ENCODE measurements around the gene SLC6A19. TPM values are rescaled to one million over a fixed set of nuclear protein-coding genes. Genes with fewer than 3 reads are reported as not detected.

The SLC6A19 gene
- total RNA-seq, 3 donors from 2014 or later = 14.4 to 92.8 (median 29.2) TPM

GRCh38 chr5:1186351-1187233 lies 14.8 kb upstream of the SLC6A19 start:
- ATAC-seq (no peak), DNase-seq (peak in 2 of 3 donors; percentile 31 to 39)
- peaks cover 18% of the 10 kb centered on the region for H3K4me1 ChIP-seq (ENCODE audit: low read depth)
- H3K36me3 ChIP-seq (ENCODE audit: low read depth) = no peaks in the 10 kb centered on the region
- intact Hi-C loops (cut with DNase I, micrococcal nuclease) = no loop called here
- TF ChIP-seq CTCF (IDR thresholded peaks at IDR 0.05) = no peak
- H3K4me3 ChIP-seq = no peak overlapping the region
- H3K9me3 ChIP-seq = no peaks in the 10 kb centered on the region

- intact Hi-C loops (cut with DNase I, micrococcal nuclease) = no loop called here
- no peak for TF ChIP-seq CTCF (IDR thresholded peaks at IDR 0.05)
- Histone ChIP-seq H3K4me3 (no peak overlapping the region), H3K36me3 (ENCODE audit: low read depth) (no peaks in the 10 kb centered on the region), H3K9me3 (no peaks in the 10 kb centered on the region), H3K4me1 (ENCODE audit: low read depth) (peaks cover 10% of the 10 kb centered on the region)
- ATAC-seq = no peak
- DNase-seq = peak in 2 of 3 donors; percentile 28 to 40
Observed at GRCh38 chr5:1187234-1187949, 14.0 kb upstream of the SLC6A19 start.

GRCh38 chr5:1187950-1188334 lies 13.5 kb upstream of the SLC6A19 start:
- ATAC-seq (no peak), DNase-seq (peak in 1 of 3 donors; percentile 14)
- Histone ChIP-seq H3K36me3 (ENCODE audit: low read depth) (no peaks in the 10 kb centered on the region), H3K9me3 (no peaks in the 10 kb centered on the region), H3K4me3 (no peak overlapping the region), H3K4me1 (ENCODE audit: low read depth) (peaks cover 8% of the 10 kb centered on the region)
- no peak for TF ChIP-seq CTCF (IDR thresholded peaks at IDR 0.05)
- intact Hi-C loops (cut with DNase I, micrococcal nuclease) = no loop called here

- Histone ChIP-seq H3K9me3 (no peaks in the 10 kb centered on the region), H3K4me1 (ENCODE audit: low read depth) (peaks cover 8% of the 10 kb centered on the region), H3K4me3 (no peak overlapping the region), H3K36me3 (ENCODE audit: low read depth) (no peaks in the 10 kb centered on the region)
- DNase-seq (peak; percentile 25 to 47 (median 31)), ATAC-seq (peak; percentile 77)
- TF ChIP-seq CTCF (IDR thresholded peaks at IDR 0.05) = no peak
- intact Hi-C loops (cut with DNase I, micrococcal nuclease) = no loop called here
Observed at GRCh38 chr5:1188464-1188863, 12.9 kb upstream of the SLC6A19 start.

GRCh38 chr5:1189269-1189668 lies 12.1 kb upstream of the SLC6A19 start:
- Histone ChIP-seq H3K4me3 (no peak overlapping the region), H3K4me1 (ENCODE audit: low read depth) (peaks cover 8% of the 10 kb centered on the region), H3K36me3 (ENCODE audit: low read depth) (no peaks in the 10 kb centered on the region), H3K9me3 (no peaks in the 10 kb centered on the region)
- intact Hi-C loops (cut with DNase I, micrococcal nuclease) = no loop called here
- DNase-seq (peak in 2 of 3 donors; percentile 13 to 19), ATAC-seq (no peak)
- TF ChIP-seq CTCF (IDR thresholded peaks at IDR 0.05) = no peak
